ENCODE data around the gene BTNL9.
"Not testable (repeated sequence)": the region's sequence is repeated elsewhere in the genome, so short reads cannot be mapped to it uniquely, and the experiment has no call there.

Gene BTNL9

GRCh38 chr5:181039931-181040630 lies at the start of gene BTNL9:
TSS of gene BTNL9 (plus strand) at chr5:181040266. CDS start at chr5:181045490, 5,224 bp downstream.
- DNase-seq (ENCODE audit: low read depth), result no peak

GRCh38 chr5:180990882-180991242 lies 49.2 kb upstream of the BTNL9 start:
- DNase-seq (ENCODE audit: low read depth), result no peak

GRCh38 chr5:181001947-181002346 lies 38.1 kb upstream of the BTNL9 start:
- no peak for DNase-seq (ENCODE audit: low read depth)

- no peak for DNase-seq (ENCODE audit: low read depth)
Measured at GRCh38 chr5:181005791-181006190, 34.3 kb upstream of the BTNL9 start.

GRCh38 chr5:181008136-181008535 lies 31.9 kb upstream of the BTNL9 start:
- no peak for DNase-seq (ENCODE audit: low read depth)

GRCh38 chr5:181010018-181010417 lies 30.0 kb upstream of the BTNL9 start:
- not testable (repeated sequence) for DNase-seq (ENCODE audit: low read depth)

DNA sequence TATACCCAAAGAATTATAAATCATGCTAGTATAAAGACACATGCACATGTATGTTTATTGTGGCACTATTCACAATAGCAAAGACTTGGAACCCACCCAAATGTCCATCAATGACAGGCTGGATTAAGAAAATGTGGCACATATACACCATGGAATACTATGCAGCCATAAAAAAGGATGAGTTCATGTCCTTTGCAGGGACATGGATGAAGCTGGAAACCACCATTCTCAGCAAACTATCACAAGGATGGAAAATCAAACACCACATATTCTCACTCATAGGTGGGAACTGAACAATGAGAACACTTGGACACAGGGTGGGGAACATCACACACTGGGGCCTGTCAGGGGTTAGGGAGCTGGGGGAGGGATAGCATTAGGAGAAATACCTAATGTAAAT lies 25.4 kb upstream of the BTNL9 start:
- not testable (repeated sequence) for DNase-seq (ENCODE audit: low read depth)

GRCh38 chr5:181017448-181017847 lies 22.6 kb upstream of the BTNL9 start:
- not testable (repeated sequence) for DNase-seq (ENCODE audit: low read depth)

- no peak for DNase-seq (ENCODE audit: low read depth)
Measured at GRCh38 chr5:181020688-181021087, 19.4 kb upstream of the BTNL9 start.

- DNase-seq (ENCODE audit: low read depth), result no peak
Measured at GRCh38 chr5:181024245-181025064, 15.6 kb upstream of the BTNL9 start.

DNA sequence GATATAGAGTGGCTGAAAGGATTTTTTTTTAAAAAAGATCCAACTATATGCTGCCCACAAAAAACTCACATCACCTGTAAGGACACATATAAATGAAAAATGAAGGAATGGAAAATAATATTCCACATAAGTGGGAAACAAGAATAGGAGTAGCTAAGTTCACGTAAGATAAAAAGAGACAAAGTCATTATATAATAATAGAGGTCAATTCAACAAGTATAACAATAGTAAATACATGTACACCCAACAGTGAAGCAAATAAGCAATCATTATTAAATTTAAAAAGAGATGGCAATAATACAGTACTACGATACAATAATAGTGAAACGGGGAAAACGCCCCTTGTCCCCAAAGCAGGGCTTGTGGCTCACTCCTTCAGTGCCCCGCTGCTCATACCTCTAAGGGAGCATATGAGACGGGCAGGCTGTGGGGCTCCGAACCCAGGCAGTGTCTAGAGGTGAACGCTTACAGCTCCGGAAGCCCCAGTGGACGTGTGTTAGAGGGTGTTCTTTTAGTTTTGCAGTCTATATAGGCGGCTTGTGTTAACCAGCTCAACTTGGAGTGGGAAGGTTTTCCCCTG lies 12.5 kb upstream of the BTNL9 start:
- no peak for DNase-seq (ENCODE audit: low read depth)

DNA sequence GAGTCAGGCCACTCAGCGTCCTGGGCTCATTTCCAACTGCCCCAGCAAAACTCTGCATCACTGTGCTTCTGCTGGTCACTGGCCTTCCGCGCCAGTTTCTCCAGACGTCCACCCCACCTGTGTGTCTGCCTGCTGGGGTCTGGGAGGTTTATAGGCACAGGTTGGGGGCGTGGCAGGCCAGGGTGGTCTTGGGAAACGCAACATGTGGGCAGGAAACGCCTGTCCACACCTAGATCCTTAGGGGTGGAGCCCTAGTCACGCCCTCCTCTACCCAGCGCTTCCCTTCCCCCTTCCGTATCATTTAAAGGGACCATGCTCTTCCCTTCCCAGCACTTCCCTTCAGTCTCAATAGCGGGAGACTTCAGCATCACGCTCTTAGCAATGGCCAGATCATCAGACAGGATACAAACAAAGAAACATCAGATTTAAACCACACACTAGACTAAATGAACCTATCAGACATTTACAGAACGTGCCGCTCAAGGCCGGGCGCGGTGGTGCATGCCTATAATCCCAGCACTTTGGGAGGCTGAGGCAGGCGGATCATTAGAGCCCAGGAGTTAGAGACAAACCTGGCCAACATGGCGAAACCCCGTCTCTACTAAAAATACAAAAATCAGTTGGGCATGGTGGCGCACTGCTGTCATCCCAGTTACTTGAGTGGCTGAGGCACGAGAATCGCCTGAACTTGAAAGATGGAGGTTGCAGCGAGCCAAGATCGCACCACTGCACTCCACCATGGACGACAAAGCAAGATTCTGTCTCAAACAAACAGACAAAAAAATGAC lies 11.8 kb upstream of the BTNL9 start:
- DNase-seq (ENCODE audit: low read depth), result no peak

DNA sequence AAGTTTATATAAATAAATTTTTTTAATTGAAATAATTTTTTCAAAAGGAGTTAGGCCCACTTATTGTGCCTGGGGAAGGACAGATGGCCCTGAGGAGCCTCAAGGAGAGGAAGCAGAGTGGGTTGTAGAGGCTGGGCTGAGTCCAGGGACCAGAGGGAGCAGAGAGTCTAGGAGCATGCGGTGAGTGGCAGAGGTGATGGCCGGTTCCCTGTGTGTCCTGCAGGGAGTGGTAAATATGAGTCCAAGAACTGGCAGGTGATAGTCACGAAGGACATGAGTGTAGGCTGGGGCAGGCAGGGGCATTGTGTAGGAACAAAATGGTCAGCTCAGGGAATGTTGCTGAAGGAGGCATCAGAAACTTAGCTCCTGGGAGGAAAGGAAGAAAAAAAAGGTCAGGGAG lies 8.3 kb upstream of the BTNL9 start:
- no peak for DNase-seq (ENCODE audit: low read depth)

DNA sequence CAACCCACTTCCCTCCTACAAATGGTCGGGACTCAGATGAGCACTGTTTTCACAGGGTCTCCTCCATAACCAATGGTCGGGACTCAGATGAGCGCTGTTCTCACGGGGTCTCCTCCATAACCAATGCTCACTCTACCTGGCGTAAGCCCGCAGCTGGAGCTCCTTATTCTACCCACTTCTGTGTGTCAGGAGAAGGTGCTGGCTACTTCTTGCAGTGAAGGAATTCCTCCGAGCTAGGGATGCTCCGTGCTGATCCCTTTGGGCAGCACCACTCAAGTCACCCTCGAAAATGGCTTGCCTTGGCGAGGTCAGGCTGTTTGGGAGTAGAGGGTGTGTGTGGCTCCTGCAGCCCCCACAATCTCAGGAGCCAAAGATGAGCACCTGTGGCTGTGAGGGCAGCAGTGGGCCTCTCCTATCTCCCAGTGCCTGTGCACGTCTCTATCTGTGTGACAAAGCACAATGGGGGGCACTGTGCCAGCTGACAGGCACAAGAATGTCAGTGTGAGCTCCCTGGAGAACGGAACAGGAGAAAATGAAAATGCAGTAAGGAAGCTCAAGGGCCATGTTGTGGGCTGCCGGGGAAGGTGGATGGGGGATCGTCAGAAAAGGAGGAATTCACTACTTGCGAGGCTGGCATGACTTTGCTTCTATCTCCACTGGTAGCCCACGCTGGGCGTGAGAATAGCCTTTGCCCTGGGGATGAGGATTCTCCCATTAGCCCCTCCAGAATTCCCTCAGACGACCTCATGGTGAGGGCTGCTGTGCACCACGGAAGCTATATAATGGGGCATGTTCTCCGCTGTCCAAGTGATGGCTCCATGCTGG lies 3.9 kb upstream of the BTNL9 start:
- no peak for DNase-seq (ENCODE audit: low read depth)

DNA sequence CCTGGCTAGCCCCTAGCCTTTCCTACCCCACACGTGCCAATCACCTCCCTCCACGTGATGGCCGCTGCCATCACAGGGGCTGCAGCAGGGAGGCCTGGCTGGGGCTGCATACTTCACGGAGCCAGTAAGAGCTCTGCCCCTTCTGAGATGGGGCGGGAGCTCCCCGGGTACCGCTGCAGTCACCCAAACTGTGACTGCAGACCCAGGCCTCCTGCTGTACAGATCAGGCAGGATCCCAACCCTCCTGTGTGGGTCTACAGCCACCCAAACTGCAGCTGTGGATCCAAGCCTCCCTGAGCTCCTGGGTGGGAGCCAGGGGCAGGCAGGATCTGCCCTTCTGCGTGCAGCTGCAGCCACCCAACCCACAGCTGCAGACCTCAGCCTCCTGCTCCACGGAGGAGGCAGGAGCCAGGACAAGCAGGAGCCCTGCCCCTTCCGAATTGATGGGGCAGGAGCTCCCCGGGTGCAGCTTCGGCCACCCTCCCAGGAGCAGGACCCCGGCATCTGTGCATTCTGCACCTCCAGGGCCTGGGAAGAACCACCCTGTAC lies 3.2 kb upstream of the BTNL9 start:
- no peak for DNase-seq (ENCODE audit: low read depth)

GRCh38 chr5:181037365-181037861 lies 2.7 kb upstream of the BTNL9 start:
- DNase-seq (ENCODE audit: low read depth), result no peak

- DNase-seq (ENCODE audit: low read depth), result no peak
Measured at GRCh38 chr5:181039471-181039870, 595 bp upstream of the BTNL9 start.

DNA sequence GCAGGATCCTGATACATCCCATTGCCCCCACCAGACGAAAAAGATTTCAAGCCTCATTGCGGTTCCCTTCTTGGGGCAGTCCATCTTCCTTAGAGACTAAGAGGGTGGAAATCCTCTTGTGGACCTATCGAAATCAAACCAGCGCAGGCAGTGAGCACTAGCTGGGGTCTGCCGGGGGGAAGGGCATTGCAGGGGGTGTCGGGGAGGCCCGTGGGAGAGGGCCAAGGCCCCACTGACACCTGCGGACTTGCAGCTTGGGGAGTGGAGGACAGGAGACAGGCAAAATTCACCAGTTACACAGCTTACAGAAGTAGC lies 522 bp downstream of the BTNL9 start:
- no peak for DNase-seq (ENCODE audit: low read depth)

DNA sequence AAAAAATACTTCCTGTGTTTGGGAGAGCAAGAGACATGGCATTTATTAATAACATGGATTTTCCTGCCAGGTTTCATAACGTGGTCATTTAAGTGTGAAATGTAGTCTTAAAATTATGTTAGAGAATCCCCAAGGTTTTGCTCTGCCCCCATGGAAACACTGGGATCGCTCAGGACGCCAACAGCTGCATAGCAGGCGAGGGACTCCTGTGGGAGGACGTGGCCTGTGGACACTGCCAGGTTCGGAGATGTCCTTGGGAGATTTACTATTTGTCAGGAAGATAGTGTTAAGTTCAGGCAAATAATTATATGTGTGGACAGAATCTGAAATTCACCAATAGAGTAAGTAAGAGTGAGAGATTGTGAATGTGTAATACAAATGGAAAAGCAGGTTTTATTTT lies 977 bp downstream of the BTNL9 start:
- DNase-seq (ENCODE audit: low read depth), result no peak

DNA sequence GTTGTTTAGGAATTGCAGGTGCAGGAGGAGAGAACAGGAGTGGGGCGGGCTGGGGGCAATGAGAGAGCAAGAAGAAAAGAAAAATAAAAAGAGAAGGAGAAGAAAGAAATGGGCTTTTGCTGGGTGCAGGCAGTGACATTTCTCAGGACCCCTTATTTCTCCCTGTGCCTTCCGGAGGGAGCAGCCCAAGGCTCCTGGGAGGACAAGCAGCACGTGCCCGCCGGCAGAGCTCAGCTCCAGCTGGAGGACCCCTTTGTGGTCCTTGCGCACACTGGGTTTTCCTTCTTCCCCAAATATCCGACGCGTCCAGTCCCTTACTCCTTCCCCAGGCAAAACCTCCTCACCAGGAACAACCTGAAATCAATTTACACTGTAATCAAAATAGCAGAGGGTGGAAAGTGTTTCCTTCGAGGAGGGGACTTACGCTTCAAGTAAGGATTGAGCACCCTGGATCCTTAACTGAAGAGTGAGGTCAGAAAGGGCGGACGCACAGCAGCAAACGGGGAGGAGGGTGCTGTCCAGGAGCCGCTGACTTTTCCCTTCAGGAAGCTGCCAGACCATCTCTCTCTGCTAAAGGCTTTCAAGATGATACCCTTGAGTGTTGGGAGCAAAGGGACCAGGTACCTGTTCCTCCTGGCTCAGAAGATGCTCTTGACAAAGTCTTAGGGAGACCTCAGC lies 2.1 kb downstream of the BTNL9 start:
- no peak for DNase-seq (ENCODE audit: low read depth)

DNA sequence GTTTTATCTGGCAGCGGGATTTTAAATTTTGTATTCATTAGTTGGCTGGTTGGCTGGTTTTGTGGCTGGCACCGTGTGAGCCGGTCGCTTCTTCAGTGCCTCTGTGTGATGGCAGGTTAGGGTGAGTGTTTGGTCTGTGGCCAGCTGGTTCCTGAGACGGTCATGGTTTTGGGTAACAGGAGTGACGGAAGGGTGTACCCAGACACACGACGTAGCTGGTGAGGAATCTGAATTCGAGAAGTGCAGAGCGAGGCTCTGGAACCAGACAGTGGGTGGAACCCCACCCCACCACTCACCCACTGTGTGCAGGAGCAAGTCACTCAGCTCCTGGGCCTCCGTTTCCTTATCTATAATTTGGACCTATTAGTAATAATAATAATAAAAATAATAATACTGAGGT lies 2.7 kb downstream of the BTNL9 start:
- DNase-seq (ENCODE audit: low read depth), result no peak
